T-helper 1 cell treated with Interleukin-12 subunit alpha and Interleukin-12 subunit beta and Interleukin-4 antibody, amounts not matched to agents 30 ng/mL and 1 ng/mL, for 36 hours (primary cell): ENCODE results near the gene CELF2. TPM values are rescaled to one million over a fixed set of nuclear protein-coding genes. Genes with fewer than 3 reads are reported as not detected.

Source experiments
- intact Hi-C: fragments of 100-400 bp; cut with micrococcal nuclease; formaldehyde crosslinking; loops from one replicate; pipeline ENCODE4 v1.15.1; 2024
- total RNA-seq: library from RNA; stranded (reverse); gene quantifications from 2 replicates; pipeline ENCODE4 v1.2.3, GENCODE V29; 2022

The CELF2 gene
- total RNA-seq, 1 donor from 2014 or later: 155 TPM

- intact Hi-C loops: no loop called here
These were observed 2.9 kb downstream of the CELF2 start for GRCh38 chr10:11020548-11020942.

DNA sequence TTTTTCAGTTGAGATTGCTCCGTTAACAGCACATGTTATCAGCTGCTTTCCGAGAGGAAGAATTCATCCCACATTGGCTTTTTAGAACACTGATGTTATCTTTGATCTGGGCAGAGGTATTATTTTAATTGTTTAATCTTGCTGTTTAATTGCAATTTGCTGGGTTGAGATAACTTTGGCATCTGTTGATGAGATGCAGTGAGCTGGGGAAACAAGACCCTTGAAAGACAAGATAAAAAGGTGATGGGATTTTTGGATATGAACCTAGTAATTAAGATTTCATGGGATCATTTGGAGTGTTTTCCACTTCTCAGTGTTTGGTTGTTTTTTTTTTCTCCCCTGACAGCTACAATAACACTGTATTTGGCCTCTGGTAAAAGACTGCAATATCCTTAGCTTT is 4.5 kb downstream of the CELF2 start:
- intact Hi-C loops: no loop called here

GRCh38 chr10:11023009-11023953 is 5.6 kb downstream of the CELF2 start:
- intact Hi-C loops: no loop called here

DNA sequence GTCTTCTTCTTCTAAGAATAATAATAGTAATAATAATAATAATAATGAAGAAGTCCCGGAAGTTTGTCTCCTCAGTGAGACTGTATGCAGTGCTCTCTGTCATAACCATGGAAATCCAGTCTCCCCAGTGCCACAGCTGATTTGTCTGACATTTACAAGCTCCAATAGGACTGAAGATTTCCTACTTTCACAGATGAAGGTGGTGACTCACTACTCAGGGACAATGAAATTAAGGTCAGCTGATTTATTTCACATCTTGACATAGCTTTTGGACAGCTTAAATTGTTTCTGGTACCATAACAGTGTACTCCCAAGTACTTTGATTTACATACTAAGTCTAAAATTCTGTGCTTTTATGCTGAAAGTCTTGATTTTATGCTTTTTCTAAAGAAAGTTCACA is 6.9 kb downstream of the CELF2 start:
- intact Hi-C loops: no loop called here

GRCh38 chr10:11025978-11026377 is 8.3 kb downstream of the CELF2 start:
- intact Hi-C loops: no loop called here

DNA sequence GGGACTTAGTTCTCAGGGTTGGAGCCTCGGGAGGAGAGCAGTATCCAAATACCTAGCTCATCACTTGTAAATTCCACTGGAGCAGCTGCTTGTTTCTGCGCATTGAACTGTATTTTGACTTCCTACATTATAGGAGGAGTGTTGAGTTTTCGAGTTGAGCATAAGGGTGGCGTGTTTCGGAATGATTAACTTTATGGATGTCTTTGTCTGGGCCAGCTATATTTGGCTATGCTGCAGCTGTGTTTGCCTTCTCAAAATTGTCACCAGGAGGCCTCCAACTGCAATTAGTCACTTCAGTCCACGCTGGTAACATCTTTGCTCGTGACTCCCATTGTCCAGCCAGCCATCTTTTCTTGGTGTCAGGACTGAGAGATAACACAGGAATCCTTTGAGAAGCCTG is 9.1 kb downstream of the CELF2 start:
- intact Hi-C loops: no loop called here

DNA sequence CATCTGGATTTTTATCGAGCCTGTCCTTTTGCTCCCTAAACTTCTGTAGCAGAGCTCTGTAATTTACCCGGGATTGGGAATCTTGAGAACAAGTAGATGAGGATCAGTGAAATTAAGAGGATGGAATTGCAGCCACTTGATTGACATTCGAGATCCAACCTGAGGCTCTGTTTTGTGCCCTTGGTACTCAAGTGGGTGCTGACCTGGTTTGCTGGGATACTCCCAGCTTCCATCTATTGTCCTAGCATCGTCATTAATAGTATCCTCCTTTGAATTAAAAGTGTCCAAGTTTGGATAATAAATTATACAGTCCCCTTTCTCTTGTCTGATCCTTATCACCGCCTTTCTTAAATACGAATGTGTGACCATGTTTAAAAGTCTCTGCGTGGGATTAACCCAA is 17.1 kb downstream of the CELF2 start:
- intact Hi-C loops: no loop called here

- intact Hi-C loops: no loop called here
These were observed 17.8 kb downstream of the CELF2 start for GRCh38 chr10:11035301-11035991.

GRCh38 chr10:11036424-11037011 is 18.8 kb downstream of the CELF2 start:
- intact Hi-C loops: no loop called here

DNA sequence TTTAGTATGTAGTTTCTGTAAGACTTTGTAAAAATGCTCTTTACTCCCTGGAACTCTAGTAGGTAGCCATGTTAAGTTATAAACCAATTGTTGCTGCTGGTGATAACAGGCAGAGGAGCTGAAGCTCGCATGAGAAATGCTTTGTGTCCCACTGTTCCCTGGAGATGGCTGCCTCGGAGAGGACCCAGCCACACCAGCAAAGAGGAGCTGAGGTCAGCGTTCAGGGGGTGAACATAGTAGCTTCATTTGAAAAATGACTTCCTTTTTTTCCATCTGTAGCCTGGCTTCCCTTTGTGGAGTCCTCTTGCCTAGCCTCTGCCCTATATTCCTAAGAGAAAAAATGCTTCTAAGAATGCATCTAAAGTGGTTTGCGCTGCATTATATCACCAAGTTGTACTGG is 20.3 kb downstream of the CELF2 start:
- intact Hi-C loops: no loop called here

DNA sequence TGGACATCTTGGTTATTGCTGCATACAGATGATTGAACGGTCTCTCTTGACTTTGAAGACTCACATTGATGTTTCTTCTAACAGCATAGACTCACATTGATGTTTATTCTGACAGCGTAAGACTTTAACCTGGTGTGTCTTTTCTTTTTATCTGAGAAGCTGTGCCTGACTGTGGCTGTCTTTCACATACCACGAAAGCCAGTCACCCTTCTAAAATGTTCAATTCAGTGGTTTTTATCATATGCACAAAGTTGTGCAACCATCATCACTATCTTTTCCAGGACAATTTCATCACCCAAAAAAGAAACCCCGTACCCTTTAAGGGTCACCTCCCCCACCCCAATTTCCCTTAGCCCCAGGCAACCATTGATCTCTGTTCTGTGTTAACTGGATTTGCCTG is 24.7 kb downstream of the CELF2 start:
- intact Hi-C loops: no loop called here

DNA sequence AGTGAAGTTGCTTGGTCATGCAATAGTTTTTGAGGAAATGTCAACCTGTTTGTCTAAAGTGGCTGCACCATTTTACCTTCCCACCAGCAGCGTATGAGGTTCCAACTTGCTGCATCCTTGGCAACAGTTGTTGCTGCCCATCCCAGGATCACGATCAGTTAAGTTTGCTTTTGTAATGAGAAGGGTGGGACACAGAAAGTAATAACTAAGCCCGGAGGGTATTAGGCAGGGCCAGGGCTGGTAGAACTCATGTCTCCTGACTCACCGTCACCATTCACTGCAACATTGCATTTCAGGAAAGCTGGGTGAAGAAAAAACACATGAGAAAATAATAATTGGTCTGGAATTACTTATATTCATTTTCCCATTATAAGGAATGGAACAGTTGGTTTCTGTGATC is 25.4 kb downstream of the CELF2 start:
- intact Hi-C loops: no loop called here

- intact Hi-C loops: no loop called here
These were observed 25.9 kb downstream of the CELF2 start for GRCh38 chr10:11043446-11044127.

DNA sequence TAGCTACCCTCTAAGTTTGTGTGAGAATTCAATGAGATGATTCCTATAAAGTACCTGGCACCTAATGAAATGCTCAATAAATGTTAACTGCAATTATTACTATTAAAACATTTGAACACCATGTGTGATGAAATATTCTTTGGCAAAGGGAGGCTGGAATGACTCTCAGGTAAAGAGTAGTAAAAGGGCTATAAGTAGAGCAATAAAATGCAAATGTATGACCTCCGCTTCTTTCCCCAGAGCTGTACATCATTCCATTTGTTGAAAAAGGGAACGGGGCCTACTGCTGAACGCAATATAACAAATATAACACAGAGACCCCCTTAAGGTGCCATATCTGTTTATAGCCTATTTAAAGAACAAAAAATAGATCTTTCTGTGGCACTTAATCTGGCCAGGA is 27.8 kb downstream of the CELF2 start:
- intact Hi-C loops: no loop called here

DNA sequence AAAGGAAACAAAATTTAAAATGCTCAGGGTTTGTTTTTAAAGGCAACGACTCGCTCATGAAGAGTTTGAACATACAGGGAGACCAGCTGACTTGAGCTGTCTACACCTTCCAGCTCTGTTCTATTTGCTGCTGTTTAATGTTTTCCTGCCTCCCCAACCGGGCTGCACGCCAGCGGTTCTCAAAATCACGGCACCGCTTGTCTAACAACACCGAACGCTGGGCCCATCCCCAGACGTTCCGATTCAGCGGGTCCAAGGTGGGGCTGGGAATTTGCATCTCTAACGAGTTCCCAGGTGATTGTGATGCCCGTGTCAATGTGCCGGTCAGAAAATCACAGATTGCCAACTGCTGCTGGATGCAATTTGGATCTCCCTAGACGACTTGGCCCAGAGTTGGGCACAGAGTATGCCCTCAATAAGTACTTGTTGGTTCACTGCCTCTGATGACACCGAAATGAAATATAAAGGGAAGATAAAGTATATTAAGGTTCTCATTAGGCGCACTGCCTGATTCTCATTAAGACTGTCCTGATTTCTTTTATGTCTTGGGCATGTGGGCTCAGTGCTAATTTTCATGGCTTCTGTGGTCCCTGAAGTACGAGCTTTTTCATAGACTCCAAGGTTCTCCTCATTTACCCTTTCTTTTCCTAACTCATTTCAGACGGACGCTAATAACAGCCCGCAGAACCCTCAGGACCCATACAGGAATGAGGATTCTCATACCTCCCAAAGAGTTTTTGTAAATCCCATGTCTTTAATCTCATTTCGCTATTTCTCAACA is 28.5 kb downstream of the CELF2 start:
- intact Hi-C loops: no loop called here

DNA sequence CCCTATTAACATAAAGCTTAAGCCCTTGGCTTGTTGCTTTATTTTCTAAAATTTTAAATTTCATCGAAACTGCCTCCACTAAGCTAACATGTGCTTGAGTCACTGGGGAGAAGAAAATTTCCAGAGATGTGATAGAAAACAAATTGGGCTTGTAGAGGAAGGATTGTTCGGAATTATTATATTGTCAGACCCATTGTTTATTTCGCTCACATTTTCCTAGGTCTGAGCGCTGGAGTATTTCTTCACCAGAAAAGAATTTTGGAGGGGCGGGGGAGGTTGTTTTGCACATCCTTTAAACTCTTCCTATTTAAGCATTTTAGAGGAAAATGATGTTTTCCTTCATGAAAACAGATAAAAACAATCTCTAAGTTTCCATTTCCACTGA is 29.1 kb downstream of the CELF2 start:
- intact Hi-C loops: no loop called here

DNA sequence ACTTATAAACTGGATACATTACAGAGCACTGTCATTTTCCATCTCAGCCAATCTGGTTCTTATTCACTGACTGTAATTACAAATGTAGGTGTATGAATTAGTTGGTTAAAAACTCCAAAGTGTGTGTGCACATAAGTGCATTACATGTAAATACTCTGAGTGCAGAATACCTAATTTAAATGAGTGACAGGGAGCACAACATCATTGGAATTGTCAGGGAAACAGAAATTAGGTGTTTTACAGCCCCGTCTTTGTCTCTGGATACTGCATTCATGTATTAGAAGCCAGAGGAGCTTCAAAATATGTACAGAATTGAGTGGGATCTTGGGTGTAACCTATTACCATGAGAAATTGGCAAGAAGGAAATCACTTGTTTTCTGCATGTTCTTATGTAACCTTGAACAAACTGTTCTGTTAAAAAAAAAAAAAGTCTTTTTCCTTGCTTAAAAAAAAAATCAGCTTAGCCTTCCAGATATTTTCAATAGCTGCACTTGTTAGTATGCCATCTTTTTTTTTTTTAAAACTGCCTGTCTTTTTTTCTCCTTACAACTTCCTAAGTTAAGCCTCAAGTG is 31.1 kb downstream of the CELF2 start:
- intact Hi-C loops: no loop called here

- intact Hi-C loops: no loop called here
These were observed 32.1 kb downstream of the CELF2 start for GRCh38 chr10:11049806-11050205.

DNA sequence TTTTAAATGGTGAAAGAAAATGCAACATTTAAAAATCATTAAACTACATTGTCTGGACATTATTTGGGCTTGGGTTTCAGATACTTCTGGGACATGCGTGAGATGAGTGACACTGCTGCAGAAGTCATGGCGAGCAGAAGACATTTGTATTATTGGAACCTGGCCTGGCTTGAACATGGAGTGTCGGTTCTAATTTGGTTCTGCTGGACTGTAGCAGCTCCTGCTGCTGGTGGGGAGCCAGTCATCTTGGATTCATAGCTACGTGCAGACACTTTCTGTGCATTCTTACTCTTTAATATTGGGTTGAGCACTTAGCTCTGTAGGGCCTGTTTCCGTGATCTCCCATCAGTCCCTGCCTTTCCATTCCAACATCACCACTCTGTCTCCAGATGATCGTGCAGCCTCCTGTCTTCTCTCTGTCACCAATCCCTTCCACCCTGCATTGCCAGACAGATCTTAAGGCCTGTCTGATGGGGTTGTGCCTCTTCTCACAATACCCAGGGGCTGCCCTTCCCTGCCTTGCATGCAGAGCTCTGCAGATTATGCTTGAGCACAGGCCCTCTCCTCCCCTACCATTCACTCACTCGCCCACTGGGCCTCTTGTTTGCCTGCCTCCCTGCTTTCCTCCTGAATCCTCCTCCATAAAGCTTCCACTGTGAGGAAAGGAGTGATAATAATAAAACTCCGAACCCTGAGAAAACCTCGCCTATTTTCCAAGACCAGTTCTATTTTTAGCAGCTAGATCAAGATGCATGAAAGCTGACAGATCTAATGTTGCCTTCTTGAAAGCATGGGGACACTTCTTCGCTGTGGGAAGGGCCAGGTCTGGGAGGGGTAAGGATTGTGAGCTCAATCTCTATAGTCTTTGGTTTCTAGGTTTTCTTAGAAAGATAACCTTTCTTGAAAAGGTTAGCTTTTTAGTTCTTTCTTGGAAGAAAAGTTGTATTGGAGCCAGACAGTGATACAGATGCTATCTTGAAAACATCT is 32.9 kb downstream of the CELF2 start:
- intact Hi-C loops: no loop called here
